Panc1 (cell line): ENCODE measurements around the gene NRM.

Experiments used
- CTCF ChIP-seq: fragments of 450-650 bp; IDR thresholded peaks from 2 replicates; pipeline ENCODE4 v1.5.1; 2017; ENCODE audit warnings: mild to moderate bottlenecking
- REST ChIP-seq, 2 experiments: IDR thresholded peaks; 2 replicates each; pipeline ENCODE4 v1.6.1; 2011 to 2012; ENCODE audit warnings: low read depth in 2 of 2, control low read depth in 1 of 2, low read length in 1 of 2, mild to moderate bottlenecking in 1 of 2, moderate library complexity in 1 of 2; ENCODE audit not compliant: insufficient read depth in 1 of 2
- SIN3A ChIP-seq: IDR thresholded peaks from 2 replicates; pipeline ENCODE4 v1.6.1; 2012; ENCODE audit warnings: low read depth, mild to moderate bottlenecking, low read length, moderate library complexity, borderline replicate concordance; ENCODE audit not compliant: insufficient read depth

GRCh38 chr6:30684386-30685156 is 6.2 kb downstream of the NRM start:
- no peak for TF ChIP-seq SIN3A
- no peak for TF ChIP-seq REST (IDR thresholded peaks at IDR 0.05; ENCODE audit: insufficient read depth in 1 of 2, low read depth in 2 of 2, low read length in 1 of 2)
- no peak for TF ChIP-seq CTCF
